ENCODE data around the gene TCERG1L. TPM values are rescaled to one million over a fixed set of nuclear protein-coding genes. Genes with fewer than 3 reads are reported as not detected.

TCERG1L gene
- total RNA-seq, 4 donors from 2014 or later: 0.41 TPM; not detected in 3

DNA sequence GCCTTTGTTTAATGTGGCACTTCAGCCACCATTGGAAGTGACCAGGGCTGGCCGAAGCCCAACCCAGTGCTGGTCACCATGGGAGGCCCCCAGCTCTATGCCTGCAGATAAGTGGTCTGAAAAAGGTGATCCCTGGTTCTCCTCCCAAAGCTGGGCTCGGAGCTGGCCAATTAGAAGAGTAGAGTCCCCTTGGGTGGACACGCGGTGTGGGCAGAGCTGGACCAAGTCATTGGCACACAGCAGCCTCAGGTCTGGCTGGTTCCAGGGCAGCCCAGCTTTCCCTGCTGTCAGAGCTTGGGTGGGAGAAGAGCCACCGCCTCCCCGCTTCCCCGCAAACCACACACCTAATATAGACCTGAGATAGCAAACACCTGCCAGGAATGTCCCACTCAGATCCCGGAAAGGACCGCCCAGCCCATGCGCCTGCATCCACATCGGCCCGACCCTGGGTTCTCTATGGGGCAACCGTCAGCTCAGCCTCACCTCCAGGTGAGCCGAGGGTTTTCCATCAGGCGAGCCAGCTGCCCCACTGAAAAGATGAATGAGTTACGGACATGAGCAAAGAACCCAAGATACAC is 84.3 kb downstream of the TCERG1L start:
- no peak overlapping the region for H3K27ac ChIP-seq
- H3K9me3 ChIP-seq: no peaks in the 10 kb centered on the region
- no peaks in the 10 kb centered on the region for H3K36me3 ChIP-seq
- no peak overlapping the region for H3K4me3 ChIP-seq
- no peaks in the 10 kb centered on the region for H3K4me1 ChIP-seq
- TF ChIP-seq POLR2A (IDR thresholded peaks at IDR 0.05): no peak
- TF ChIP-seq CTCF (IDR thresholded peaks at IDR 0.05): no peak
- intact Hi-C loops (cut with DNase I; ENCODE audit: low total_unique reads): no loop called here
- no peaks in the 10 kb centered on the region for H3K27me3 ChIP-seq
- DNase-seq: no peak

GRCh38 chr10:131226446-131227162 is 84.9 kb downstream of the TCERG1L start:
- Histone ChIP-seq H3K36me3 (no peaks in the 10 kb centered on the region), H3K4me1 (no peaks in the 10 kb centered on the region), H3K9me3 (no peaks in the 10 kb centered on the region), H3K4me3 (no peak overlapping the region), H3K27ac (no peak overlapping the region), H3K27me3 (no peaks in the 10 kb centered on the region)
- DNase-seq: no peak
- intact Hi-C loops (cut with DNase I; ENCODE audit: low total_unique reads): no loop called here
- TF ChIP-seq POLR2A (IDR thresholded peaks at IDR 0.05) (no peak), CTCF (IDR thresholded peaks at IDR 0.05) (no peak)

- intact Hi-C loops (cut with DNase I; ENCODE audit: low total_unique reads): no loop called here
- DNase-seq: no peak
- H3K9me3 ChIP-seq: no peaks in the 10 kb centered on the region
- no peaks in the 10 kb centered on the region for H3K36me3 ChIP-seq
- no peak overlapping the region for H3K4me3 ChIP-seq
- no peak for TF ChIP-seq POLR2A (IDR thresholded peaks at IDR 0.05)
- TF ChIP-seq CTCF (IDR thresholded peaks at IDR 0.05): no peak
- no peaks in the 10 kb centered on the region for H3K27me3 ChIP-seq
- no peak overlapping the region for H3K27ac ChIP-seq
- H3K4me1 ChIP-seq: no peaks in the 10 kb centered on the region
These were observed 87.4 kb downstream of the TCERG1L start for GRCh38 chr10:131224106-131224505.

- Histone ChIP-seq H3K9me3 (no peaks in the 10 kb centered on the region), H3K27me3 (no peaks in the 10 kb centered on the region), H3K27ac (no peak overlapping the region), H3K4me1 (no peaks in the 10 kb centered on the region), H3K36me3 (no peaks in the 10 kb centered on the region), H3K4me3 (no peak overlapping the region)
- TF ChIP-seq CTCF (IDR thresholded peaks at IDR 0.05): no peak
- no peak for TF ChIP-seq POLR2A (IDR thresholded peaks at IDR 0.05)
- intact Hi-C loops (cut with DNase I; ENCODE audit: low total_unique reads): no loop called here
- no peak for DNase-seq
These were observed 88.1 kb downstream of the TCERG1L start for GRCh38 chr10:131223422-131223821.

- Histone ChIP-seq H3K27ac (no peak overlapping the region), H3K9me3 (no peaks in the 10 kb centered on the region), H3K36me3 (no peaks in the 10 kb centered on the region), H3K27me3 (no peaks in the 10 kb centered on the region), H3K4me3 (no peak overlapping the region), H3K4me1 (no peaks in the 10 kb centered on the region)
- intact Hi-C loops (cut with DNase I; ENCODE audit: low total_unique reads): no loop called here
- DNase-seq: no peak
- no peak for TF ChIP-seq POLR2A (IDR thresholded peaks at IDR 0.05)
- TF ChIP-seq CTCF (IDR thresholded peaks at IDR 0.05): no peak
These were observed 88.5 kb downstream of the TCERG1L start for GRCh38 chr10:131222986-131223385.
